ENCODE results near the gene APOA4. TPM values are rescaled to one million over a fixed set of nuclear protein-coding genes. Genes with fewer than 3 reads are reported as not detected.

APOA4 gene
- total and polyA plus RNA-seq, 2 of the 13 experiments (the other 11 are each of a cell fraction or from before 2014, with no cell fraction given), result 3.8 to 7.2 TPM

DNA sequence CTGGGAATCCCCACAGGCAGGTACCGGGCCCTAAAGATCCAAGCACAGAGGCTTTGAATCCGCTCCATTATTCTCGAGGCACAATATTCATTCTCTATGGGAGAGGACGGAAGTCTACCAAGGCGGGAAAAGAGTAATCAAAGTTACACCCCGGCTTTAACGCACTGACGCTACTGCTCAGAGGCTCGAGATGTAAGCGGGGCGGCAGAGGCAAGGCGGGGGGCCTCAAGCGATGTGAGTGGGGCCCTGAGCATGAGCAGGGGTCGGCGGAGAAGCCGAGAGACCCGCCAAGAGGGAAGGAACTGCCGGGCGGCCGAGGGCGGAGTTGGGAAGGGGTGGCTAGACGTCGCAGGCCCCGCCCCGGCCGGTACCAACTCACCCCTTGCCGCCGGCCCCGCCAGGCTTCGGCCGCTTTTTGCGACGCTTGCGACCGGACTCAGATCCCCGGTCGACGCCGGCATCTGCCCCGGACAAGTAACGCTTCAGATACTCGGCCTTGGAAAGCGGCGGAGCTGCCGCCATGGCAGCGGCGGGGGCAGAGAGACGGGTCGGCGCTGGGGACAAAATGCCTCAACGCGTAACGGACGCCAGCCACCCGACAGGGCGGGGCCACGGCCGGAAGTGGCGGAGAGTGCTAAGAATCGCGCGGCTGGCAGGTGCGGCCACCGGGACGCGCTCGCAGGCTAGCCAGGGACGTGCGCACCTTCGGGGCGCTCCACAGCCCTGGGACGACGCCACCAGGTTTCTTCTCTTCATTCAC, 50.5 kb downstream of the APOA4 start, which contains the start of gene BUD13 (continued):
- TF ChIP-seq, protein P1, sequence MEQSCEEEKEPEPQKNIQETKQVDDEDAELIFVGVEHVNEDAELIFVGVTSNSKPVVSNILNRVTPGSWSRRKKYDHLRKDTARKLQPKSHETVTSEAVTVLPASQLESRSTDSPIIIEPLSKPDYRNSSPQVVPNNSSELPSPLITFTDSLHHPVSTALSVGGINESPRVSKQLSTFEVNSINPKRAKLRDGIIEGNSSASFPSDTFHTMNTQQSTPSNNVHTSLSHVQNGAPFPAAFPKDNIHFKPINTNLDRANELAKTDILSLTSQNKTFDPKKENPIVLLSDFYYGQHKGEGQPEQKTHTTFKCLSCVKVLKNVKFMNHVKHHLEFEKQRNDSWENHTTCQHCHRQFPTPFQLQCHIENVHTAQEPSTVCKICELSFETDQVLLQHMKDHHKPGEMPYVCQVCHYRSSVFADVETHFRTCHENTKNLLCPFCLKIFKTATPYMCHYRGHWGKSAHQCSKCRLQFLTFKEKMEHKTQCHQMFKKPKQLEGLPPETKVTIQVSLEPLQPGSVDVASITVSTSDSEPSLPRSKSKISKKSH (CRISPR knock-in tag; IDR thresholded peaks at IDR 0.05; ENCODE audit: borderline replicate concordance), result peak; percentile 73
- TF ChIP-seq, protein P2, sequence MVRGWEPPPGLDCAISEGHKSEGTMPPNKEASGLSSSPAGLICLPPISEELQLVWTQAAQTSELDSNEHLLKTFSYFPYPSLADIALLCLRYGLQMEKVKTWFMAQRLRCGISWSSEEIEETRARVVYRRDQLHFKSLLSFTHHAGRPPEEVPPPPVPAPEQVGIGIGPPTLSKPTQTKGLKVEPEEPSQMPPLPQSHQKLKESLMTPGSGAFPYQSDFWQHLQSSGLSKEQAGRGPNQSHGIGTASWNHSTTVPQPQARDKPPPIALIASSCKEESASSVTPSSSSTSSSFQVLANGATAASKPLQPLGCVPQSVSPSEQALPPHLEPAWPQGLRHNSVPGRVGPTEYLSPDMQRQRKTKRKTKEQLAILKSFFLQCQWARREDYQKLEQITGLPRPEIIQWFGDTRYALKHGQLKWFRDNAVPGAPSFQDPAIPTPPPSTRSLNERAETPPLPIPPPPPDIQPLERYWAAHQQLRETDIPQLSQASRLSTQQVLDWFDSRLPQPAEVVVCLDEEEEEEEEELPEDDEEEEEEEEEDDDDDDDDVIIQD (CRISPR knock-in tag; IDR thresholded peaks at IDR 0.05; ENCODE audit: low read depth), result peak; percentile 36; the same call in 1 of the 2 replicates
- TF ChIP-seq SMAD9 (CRISPR knock-in tag; IDR thresholded peaks at IDR 0.05) (peak; percentile 79; the same call in 1 of the 2 replicates), NRL (CRISPR knock-in tag; IDR thresholded peaks at IDR 0.05; ENCODE audit: borderline replicate concordance) (peak; percentile 78; the same call in 1 of the 2 replicates), SPEN (CRISPR knock-in tag; IDR thresholded peaks at IDR 0.05; ENCODE audit: low read depth) (peak; percentile 95), SP1 (IDR thresholded peaks at IDR 0.05) (no peak), SP1 (CRISPR knock-in tag; IDR thresholded peaks at IDR 0.05) (peak; percentile 96), SRSF1 (optimal IDR thresholded peaks at IDR 0.05; ENCODE audit: low read depth, low read length) (peak; percentile 91), ELF3 (CRISPR knock-in tag; IDR thresholded peaks at IDR 0.05) (peak; percentile 91), ONECUT2 (CRISPR knock-in tag; IDR thresholded peaks at IDR 0.05) (peak; percentile 52; the same call in 1 of the 2 replicates), SAP130 (CRISPR knock-in tag; IDR thresholded peaks at IDR 0.05; ENCODE audit: low read depth) (peak; percentile 92), TMF1 (CRISPR knock-in tag; IDR thresholded peaks at IDR 0.05; ENCODE audit: low read depth) (peak; percentile 95), GFI1 (CRISPR knock-in tag; IDR thresholded peaks at IDR 0.05; ENCODE audit: borderline replicate concordance) (peak; percentile 73; the same call in 1 of the 2 replicates), PITX1 (CRISPR knock-in tag; IDR thresholded peaks at IDR 0.05) (peak; percentile 28; the same call in 1 of the 2 replicates), HNRNPL (IDR thresholded peaks at IDR 0.05; ENCODE audit: low read depth, low read length) (0 out of 2 replicates have a peak, but pooled peaks have one; percentile 71), PTBP1 (IDR thresholded peaks at IDR 0.05; ENCODE audit: low read depth, low read length, poor library complexity, severe bottlenecking) (no peak)
- TF ChIP-seq, protein P3, sequence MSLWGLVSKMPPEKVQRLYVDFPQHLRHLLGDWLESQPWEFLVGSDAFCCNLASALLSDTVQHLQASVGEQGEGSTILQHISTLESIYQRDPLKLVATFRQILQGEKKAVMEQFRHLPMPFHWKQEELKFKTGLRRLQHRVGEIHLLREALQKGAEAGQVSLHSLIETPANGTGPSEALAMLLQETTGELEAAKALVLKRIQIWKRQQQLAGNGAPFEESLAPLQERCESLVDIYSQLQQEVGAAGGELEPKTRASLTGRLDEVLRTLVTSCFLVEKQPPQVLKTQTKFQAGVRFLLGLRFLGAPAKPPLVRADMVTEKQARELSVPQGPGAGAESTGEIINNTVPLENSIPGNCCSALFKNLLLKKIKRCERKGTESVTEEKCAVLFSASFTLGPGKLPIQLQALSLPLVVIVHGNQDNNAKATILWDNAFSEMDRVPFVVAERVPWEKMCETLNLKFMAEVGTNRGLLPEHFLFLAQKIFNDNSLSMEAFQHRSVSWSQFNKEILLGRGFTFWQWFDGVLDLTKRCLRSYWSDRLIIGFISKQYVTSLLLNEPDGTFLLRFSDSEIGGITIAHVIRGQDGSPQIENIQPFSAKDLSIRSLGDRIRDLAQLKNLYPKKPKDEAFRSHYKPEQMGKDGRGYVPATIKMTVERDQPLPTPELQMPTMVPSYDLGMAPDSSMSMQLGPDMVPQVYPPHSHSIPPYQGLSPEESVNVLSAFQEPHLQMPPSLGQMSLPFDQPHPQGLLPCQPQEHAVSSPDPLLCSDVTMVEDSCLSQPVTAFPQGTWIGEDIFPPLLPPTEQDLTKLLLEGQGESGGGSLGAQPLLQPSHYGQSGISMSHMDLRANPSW (CRISPR knock-in tag; IDR thresholded peaks at IDR 0.05; ENCODE audit: borderline replicate concordance), result 0 out of 2 replicates have a peak, but pooled peaks have one; percentile 81
- TF ChIP-seq, protein P4, sequence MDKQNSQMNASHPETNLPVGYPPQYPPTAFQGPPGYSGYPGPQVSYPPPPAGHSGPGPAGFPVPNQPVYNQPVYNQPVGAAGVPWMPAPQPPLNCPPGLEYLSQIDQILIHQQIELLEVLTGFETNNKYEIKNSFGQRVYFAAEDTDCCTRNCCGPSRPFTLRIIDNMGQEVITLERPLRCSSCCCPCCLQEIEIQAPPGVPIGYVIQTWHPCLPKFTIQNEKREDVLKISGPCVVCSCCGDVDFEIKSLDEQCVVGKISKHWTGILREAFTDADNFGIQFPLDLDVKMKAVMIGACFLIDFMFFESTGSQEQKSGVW (CRISPR knock-in tag; IDR thresholded peaks at IDR 0.05; ENCODE audit: borderline replicate concordance), result no peak
- TF ChIP-seq, protein P5, sequence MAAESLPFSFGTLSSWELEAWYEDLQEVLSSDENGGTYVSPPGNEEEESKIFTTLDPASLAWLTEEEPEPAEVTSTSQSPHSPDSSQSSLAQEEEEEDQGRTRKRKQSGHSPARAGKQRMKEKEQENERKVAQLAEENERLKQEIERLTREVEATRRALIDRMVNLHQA (CRISPR knock-in tag; IDR thresholded peaks at IDR 0.05), result no peak
- TF ChIP-seq, protein P6, sequence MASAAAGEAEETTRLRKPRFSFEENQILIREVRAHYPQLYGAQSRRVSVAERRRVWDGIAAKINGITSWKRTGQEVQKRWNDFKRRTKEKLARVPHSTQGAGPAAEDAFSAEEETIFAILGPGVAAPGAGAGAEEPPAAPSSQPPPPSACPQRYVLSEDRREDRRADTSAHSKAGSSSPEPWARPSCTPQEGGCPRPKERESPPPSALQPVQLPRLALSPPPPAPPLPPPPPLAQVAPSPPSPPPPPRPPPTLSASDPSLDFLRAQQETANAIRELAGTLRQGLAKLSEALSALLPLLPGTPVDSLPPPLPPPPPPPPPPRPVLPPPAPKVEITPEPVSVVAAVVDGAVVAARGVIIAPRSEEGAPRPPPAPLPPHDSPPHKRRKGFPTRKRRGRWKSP (CRISPR knock-in tag; IDR thresholded peaks at IDR 0.05), result peak; percentile 88

Data from HepG2 (cell line).